Stimulated activated CD4-positive, alpha-beta T cell treated with anti-CD3 and anti-CD28 coated beads, Interleukin-15, amount 100 ng/mL, for 1 hour (primary cell): Measurements from ENCODE around the gene FOXL1.

Source experiments
- DNase-seq, 2 donors: peaks; one replicate each; pipeline ENCODE4 v3.0.0-alpha.2; 2020; ENCODE audit warnings: low read depth in 1 of 2, low spot score in 1 of 2

FOXL1 gene

DNA sequence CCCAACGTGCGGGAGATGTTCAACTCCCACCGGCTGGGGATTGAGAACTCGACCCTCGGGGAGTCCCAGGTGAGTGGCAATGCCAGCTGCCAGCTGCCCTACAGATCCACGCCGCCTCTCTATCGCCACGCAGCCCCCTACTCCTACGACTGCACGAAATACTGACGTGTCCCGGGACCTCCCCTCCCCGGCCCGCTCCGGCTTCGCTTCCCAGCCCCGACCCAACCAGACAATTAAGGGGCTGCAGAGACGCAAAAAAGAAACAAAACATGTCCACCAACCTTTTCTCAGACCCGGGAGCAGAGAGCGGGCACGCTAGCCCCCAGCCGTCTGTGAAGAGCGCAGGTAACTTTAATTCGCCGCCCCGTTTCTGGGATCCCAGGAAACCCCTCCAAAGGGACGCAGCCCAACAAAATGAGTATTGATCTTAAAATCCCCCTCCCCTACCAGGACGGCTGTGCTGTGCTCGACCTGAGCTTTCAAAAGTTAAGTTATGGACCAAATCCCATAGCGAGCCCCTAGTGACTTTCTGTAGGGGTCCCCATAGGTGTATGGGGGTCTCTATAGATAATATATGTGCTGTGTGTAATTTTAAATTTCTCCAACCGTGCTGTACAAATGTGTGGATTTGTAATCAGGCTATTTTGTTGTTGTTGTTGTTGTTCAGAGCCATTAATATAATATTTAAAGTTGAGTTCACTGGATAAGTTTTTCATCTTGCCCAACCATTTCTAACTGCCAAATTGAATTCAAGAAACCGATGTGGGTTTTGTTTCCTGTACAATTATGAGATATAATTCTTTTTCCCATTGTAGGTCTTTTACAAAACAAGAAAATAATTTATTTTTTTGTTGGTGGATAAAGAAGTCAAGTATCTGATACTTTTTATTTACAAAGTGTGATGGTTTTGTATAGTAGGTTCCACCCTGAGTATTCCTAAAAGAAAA is 9.4 kb upstream of the FOXL1 start:
- no peak for DNase-seq

DNA sequence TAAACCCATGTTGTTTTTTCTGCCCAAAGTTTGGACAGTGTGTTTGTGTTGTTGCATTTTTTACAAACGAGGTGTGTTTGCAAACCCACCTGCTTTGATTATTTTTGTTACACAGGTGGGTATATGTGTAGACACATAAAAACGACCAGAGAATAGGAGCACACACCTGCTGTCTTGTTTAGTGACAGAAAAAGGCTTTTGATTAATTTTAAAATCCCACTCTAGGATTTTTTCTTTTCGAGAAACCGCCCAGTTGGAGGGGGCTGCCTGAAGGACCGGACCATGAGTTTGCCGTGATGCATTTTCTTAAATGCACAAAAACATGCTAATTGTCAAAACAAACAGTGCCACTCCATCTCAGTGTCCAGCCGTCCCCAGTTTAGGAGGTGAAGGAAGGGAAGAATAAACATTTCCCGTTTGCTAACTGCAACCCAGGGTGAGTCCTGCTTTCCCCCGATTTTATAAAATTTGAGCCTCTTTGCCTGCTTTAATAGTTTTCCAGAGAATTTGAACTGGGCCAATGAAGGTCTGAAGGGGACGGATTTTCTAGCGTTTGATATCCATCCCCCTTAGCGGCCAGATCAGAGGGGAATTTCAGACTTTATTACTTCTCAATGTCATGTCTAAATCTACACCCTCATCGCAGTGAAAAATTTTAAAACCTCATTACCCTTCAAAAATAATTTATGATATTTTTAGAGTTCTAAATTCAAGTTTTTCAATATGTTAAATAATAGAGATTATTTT is 8.5 kb upstream of the FOXL1 start:
- DNase-seq = no peak

DNA sequence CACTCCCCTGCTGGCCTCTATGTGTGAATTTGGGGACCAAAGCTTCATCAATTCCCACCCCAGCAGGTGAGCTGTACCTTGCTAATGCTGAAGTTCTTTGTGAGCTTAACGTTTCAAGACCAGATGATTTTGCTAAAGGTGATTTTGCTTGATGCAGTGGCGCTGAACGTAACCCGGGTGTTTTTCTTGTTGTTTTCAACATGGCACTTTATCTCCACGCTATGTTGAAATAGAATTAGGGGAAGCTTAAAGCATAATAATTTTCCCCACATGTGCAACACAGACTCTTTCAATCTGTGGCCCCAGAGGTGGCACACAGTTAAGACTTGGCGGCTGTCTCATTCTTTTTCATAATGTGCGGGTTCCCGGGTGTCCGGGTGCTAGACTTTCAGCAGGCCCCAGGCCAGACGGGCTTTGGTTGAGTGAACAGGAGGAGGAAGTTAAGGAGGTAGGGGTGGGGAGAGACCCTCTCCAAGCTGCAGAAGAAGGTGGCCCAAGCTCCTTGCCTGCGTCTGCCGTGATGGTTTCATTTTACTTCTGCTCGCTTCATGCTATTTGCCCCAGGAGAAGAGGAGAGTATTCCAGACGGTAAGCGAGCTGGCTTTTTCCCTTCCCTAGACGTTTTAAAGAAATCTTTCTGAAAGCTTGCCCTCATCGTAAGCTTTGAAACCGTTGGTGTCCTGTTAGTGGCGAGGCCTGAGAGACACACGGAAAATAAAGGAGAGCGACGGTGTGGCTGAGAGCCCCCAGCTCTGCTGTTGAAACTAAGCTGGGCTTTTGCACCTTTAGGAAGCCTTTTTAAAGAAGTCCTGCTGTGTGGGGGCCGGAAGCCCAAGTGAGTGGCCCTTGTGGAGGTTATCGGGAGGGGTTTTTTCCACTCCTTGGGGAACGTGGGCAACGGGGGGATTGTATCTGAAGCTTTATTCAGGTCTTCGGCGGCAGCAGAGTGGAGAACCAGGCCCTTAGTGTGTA is 7.5 kb upstream of the FOXL1 start:
- DNase-seq = no peak

DNA sequence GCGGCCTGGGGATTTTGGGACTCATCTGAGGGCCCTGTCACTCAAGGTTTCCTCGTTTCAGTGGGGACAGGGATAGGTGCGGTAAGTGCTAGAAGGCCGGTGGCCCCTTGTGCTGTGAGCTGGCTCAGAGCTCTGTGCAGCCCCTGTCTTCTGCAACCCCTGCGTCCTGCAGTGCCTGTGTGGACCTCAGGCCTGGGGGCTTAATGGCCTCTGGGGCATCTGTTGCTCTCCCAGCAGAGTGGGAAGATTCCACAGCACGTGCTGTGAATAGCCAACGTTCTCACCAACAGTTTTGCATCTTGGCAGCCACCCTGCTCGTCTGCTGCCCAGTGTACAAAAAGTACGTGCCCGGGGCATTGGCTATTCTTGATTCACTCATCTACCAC is 6.8 kb upstream of the FOXL1 start:
- no peak for DNase-seq

DNA sequence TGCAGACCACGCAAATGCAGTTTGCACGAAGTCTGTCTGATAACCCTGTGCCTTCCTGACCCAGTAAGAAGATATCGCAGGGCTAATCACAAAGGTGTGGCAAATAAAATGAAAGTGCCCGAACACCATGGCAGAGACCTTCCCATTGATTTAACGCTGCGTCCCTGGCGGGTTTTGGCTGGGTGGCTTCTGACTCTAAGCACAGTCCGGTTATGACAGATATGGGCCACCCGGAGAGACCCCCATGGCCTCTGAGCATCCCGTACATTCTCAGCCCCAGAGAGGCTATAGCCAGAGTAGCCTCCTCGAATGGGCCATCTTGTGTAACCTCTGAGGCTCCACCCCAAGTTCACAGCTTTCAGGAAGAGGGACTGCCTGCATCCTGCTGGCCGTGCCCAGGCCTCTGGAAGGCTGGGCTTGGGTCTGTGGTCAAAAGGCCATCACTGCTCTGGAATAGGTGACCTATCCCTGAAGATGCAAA is 6.3 kb upstream of the FOXL1 start:
- DNase-seq = no peak

DNA sequence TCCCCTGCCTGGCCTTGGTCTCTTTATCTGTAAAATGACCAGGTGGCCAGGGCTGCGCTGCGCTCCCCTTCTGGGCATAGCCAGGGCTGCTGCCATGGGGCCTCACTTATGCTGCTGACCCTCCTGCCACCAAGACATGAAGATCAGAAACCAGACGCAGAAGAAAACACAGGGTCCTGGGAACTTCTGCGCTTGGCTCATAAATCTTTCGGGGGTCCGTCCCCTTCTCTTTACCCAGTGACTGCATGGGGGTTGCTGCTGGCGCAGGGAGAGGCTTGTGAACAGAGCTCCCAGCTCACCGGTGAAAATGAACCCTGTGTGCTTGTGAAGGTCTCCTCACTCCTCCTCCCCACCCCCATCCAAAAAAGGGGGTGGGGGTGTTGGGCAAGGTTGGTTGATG is 5.7 kb upstream of the FOXL1 start:
- no peak for DNase-seq

DNA sequence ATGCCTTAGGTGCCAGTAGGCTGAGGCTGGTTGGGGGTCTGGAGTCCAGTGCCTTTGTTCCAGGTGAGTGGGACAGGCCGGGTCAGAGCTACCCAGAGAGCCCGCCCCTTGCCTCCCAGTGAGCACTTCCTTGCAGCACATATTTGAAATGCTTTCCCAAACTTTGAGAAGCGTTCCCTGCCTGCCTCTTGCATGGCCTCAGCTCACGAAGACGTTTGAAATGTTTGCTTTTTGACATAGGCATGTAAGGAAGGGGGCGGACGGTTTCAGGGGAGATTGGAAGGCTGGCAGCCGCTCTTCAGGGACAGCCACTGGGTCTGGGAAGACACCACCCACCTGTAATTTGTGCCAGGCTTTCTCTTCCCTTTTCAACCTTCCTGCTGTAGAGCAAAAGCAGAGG is 5.1 kb upstream of the FOXL1 start:
- DNase-seq = no peak

DNA sequence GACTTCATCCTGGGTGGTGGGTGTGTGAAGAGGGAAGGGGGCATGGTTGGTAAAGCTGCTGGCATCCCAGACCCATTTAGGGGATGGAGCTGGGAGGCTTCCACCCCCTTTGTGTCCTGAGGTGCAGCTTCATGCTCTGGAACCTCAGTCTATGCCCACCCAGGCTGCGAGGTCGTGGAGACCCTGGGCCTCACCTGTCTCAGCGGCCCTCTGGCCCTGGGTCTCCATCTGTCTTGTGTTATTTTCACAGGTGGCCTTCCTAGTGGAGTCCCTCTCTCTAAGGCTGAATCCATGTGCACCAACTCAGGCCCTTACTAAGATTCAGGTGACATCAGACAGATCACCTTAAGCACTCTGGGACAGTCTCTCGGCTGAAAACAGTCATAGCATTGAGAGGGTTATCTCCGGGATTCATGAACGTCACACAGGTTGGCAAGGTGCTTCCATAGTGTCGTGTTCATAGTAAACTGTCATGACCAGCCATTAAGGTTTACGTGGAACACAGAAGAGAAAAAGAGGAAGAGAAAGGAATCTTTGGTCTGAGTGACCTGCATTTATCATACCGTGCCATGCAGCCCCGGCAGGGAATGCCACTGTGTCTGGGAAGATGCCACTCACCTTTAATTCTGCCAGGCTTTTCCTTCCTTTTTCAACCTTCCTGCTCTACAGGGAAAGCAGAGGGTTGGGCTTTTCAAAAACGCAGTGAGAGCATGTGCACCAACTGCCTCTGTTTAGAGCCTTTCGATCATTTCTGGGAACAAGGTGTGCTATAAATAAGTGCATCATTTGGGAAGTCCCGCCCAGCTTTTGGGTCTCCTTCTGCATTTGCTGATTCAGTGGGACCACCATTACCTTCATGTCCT is 4.5 kb upstream of the FOXL1 start:
- DNase-seq = no peak

DNA sequence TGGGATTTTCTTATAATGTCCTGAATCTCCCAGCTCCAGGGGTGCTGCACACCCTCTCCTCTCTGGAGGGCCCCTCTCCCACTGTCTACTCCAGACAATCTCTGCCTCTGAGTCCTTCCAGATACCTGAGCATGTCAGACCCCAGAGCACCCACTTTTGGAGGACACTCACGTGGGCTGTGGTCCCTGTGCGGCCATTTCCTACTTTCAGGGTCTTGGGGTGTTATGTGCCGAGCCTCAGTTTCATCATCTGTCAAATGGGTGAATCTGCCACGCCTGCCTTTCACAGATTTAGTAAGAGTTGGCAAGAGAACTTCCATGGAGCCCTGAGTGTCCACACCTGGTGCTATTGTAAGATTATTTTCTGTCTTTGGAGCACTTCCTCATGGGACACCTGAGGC is 3.7 kb upstream of the FOXL1 start:
- DNase-seq = no peak

DNA sequence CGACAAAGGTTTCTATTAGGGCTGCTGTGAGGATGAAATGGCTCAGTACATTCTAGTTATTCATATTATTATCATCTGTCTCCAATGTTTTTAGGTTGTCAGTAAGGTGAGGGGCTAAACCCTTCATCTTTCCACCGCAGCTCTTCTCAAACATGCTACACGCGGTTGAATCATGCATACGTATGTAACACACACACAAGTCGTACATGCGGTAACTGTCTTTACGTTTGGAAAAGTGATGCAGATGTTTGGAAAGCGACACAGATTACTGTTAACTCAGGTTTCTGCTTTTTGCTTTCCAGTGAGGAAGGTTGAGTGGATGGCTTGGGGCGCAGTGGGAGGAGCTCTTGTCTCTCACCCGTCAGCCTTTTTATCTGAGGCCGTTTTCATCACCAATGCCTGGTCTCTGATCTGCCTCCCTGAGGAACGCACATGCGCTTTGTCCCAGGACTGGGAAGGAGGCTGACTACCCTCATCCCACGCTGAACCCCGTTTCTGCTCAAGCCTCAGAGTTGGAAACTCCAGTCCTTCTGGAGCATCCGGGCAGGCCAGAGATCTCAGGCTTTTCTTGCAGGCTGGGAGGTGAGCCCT is 3.2 kb upstream of the FOXL1 start:
- DNase-seq = no peak

DNA sequence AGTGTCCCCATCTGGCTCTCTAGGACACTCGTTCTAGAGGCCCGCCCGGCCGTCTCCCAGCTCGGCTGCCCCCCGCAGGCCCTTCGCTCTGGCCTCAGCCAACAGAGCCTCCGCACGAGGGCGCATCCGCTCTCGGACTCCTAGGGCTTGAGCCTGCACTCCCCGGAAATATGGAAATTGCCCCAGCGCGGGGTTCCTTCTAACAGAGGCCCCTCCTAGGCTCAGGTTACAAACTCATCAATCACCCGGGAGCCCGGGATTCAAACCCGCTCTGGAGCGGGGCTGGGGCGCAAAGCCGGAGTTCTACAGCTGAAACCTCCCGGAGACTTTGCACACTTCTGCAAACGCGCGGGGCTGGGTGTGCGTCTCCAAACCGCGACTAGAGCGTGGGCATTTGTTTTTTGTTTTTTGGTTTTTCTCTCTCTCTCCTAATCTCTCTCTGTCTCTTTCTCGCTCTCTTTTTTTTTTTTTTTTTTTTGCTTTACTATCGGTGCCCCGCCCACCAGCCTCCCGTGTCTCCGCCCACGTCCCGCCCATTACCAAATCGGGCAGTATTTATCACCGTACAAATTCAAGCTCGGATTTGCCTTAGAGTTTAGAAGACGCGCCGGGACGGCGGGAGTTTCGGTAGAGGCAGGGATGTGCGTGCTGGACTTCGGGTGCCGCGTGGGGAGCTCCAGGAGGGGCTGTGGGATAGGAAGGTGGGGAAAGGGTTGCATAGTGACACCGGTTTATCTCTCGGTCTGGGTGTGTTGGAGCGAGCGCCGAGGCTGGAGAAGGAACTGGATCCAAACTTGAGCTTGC is 2.4 kb upstream of the FOXL1 start:
- no peak for DNase-seq

DNA sequence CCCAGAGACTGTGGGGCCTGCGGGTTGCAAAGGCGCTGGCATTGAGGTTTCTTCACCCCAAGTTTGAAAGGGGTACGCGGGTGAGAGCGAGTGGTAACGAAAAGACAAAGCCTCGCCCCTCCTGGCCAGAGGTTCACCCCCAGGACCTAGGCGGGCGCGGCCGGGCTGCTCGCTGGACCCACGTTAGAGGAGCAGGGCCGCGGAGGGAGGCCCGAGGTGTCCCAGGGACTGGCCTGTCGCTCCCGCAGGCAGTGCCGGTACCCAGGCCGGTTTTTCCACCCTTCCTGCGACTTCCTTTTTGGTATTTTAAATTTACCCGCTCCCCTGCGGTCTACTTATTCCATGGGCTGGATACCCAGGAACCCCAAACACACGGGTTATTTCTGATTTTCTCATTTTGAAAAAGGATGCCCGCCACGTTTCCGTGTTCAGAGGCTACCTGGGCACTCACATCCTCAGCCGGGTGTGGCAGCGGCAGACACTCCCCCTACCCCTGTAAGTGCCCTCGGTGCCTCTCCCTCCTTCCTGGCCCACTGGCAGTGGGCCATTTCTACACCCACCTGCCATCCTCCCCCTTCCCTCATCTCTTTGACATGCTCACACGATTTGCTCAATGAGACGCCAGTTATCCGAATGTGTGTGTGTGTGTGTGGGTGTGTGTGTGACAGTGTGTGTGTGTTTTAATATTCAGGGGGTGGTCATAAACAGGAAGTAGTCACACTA is 1.6 kb upstream of the FOXL1 start:
- no peak for DNase-seq

DNA sequence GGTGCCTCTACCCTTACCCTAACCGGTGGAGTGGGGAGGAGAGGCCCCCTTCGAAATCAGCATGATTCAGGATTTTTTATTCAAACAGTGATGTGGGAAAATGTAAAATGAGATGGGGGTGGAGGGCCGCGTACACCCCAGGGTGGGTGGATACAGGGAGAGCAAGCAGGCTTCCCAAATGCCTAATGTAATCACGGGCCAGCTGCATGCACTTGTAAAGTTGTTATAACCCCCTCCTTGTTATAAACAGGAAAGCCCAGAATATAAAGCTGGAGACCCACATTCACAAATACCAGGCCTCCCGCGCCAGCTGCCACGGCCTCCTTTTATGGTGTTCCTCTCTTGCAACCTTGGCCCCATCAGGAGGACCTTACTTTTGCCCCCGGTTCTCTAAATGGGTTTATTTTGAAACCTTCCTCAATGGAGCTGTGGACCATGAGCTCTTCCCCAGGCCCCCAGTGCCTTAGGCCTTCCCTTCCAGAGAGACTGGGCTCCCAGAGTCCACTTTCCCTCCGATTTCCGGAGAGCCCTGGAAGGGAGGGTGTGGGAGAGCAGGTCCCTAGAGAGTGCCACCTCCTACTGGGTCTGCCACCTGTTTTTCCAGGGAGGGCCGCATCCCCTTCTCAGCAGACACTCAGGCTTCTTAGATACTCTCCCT is 906 bp upstream of the FOXL1 start:
- no peak for DNase-seq

DNA sequence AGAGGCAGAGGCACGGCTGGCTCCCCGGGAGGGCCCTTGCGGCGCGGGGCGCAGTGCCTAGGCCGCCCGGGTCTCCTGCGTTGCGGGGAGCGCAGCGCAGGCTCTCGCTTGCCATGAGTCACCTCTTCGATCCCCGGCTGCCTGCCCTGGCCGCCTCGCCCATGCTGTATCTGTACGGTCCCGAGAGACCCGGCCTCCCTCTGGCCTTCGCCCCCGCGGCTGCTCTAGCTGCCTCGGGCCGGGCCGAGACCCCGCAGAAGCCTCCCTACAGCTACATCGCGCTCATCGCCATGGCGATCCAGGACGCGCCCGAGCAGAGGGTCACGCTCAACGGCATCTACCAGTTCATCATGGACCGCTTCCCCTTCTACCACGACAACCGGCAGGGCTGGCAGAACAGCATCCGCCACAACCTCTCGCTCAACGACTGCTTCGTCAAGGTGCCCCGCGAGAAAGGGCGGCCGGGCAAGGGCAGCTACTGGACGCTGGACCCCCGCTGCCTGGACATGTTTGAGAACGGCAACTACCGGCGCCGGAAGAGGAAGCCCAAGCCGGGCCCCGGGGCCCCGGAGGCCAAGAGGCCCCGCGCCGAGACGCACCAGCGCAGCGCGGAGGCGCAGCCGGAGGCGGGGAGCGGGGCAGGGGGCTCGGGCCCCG is 390 bp downstream of the FOXL1 start:
- no peak for DNase-seq

DNA sequence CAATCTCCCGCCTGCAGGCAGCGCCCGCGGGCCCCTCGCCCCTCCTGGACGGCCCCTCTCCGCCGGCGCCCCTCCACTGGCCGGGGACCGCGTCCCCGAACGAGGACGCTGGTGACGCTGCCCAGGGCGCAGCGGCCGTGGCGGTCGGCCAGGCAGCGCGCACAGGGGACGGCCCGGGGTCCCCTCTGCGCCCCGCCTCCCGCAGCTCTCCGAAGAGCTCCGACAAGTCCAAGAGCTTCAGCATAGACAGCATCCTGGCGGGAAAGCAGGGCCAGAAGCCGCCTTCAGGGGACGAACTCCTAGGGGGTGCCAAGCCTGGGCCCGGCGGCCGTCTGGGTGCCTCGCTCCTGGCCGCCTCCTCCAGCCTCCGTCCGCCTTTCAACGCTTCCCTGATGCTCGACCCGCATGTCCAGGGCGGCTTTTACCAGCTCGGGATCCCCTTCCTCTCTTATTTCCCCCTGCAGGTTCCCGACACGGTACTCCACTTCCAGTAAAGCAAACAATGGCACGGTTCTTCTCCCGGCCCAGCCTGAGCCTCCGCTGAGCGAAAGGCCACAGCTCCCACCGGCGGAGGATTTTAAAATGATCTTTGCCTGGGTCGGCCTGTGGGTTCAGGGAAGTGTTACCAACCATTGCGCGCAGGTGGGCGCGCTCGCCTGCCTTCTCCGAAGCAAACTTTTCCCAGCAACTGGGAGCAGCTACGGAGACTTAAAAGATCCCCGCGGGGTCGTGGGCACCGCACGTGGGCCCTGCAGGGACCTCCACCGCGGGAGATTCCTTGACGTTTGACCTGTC is 1.1 kb downstream of the FOXL1 start:
- DNase-seq = no peak

DNA sequence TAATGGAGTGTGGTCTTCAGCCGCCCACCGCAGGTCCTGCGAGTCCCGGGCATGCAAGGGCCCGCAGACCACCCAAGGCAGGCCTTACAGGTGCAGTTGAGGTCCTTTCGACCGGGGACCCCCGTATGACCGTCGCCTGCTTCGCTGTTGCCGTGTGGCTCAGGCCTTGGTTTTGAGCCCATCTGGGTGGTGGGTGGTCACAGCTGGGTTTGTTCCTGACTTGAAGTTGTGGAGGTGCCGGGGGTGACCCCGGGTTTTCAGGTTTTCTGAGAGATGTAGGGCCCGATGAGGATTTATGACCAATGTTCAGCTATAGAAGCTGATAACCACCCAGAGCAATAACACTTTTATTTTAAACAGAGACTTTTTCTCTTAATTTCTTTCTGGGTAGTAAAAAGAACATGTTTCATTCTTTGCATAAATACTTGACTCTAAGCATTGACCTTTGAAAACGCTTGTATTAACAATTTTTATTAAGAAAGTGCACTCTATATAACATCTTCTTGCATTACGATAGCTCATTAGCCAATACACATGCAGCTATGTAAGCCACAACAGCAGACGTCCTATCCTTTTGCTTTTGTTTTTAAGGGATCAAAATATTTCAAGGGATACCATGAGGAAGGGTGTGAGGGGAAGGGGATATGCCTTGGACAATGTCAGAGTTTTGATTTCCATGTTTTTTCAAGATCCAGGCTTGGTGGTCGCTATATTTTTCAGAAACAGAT is 1.9 kb downstream of the FOXL1 start:
- DNase-seq = no peak
